ENCODE data around the gene CDKAL1. TPM values are rescaled to one million over a fixed set of nuclear protein-coding genes. Genes with fewer than 3 reads are reported as not detected.

The CDKAL1 gene
- total and polyA plus RNA-seq, 2 of the 8 experiments (the other 6 are each of a cell fraction or from before 2014, with no cell fraction given), result 8.4 to 24.6 TPM

DNA sequence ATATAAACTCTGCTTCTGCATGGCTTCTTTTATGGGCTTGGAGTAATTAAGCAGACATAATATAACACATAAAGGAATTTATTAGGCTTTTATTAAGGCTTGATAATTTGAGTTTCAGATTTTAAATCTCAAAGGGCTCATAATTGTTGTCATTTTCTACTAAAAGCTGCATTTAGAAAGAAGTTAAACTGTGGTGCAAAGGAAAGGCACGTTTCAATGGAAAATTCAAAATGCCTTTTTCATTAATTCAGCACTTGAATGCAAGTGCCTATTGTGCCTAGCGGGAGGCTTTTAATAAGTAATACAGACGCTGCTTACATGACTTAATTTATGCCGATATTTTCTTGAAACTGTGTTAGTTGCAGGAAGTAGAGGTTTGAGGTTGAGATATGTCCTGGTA, 627.5 kb downstream of the CDKAL1 start:
- Histone ChIP-seq H3K23ac (ENCODE audit: insufficient read length) (no peak overlapping the region), H3K27me3 (replicated peaks in 1 of 4; ENCODE audit: control insufficient read depth in 3 of 4, extremely low read depth in 1 of 4, insufficient read depth in 3 of 4, low read length in 3 of 4) (no peaks in the 10 kb centered on the region), H3K23me2 (ENCODE audit: low read depth, low read length) (no peaks in the 10 kb centered on the region), H2BK20ac (ENCODE audit: low read length) (no peak overlapping the region), H3K36me3 (ENCODE audit: control insufficient read depth in 2 of 4, insufficient read depth in 4 of 4, low read length in 3 of 4) (no peaks in the 10 kb centered on the region), H2BK15ac (ENCODE audit: low read length) (no peak overlapping the region), H3K9ac (replicated peaks in 1 of 4; ENCODE audit: extremely low read depth in 1 of 4, low read depth in 3 of 4, low read length in 3 of 4) (no peak overlapping the region), H2AK5ac (ENCODE audit: low read depth, low read length) (no peak overlapping the region), H2BK5ac (ENCODE audit: low read depth, low read length) (no peak overlapping the region), H3K56ac (replicated peaks; ENCODE audit: insufficient read length, low read depth, low read length) (no peak overlapping the region), H2AFZ (ENCODE audit: low read length) (no peak overlapping the region), H3K4me3 (ENCODE audit: extremely low read depth in 1 of 4, insufficient read depth in 2 of 4, low read depth in 3 of 4, low read length in 4 of 4) (no peak overlapping the region), H3K4me1 (replicated peaks in 1 of 4; ENCODE audit: control insufficient read depth in 3 of 4, insufficient read depth in 4 of 4, low read length in 3 of 4) (peaks cover 0 to 7% (median 0%) of the 10 kb centered on the region in 4 experiments; a peak in 1 of 7 replicates), H4K20me1 (replicated peaks in 1 of 2; ENCODE audit: control insufficient read depth in 1 of 2, insufficient read depth in 2 of 2, low read length in 2 of 2) (no peaks in the 10 kb centered on the region), H2BK12ac (ENCODE audit: low read depth, low read length) (no peak overlapping the region), H3K18ac (ENCODE audit: extremely low read depth, low read length) (no peak overlapping the region), H3K79me1 (ENCODE audit: low read depth, low read length) (no peaks in the 10 kb centered on the region), H3K4ac (replicated peaks; ENCODE audit: insufficient read length, low read depth, low read length) (no peak overlapping the region), H3K27ac (ENCODE audit: low read depth, low read length) (no peak overlapping the region), H2BK120ac (replicated peaks; ENCODE audit: low read depth, low read length) (no peak overlapping the region), H4K8ac (ENCODE audit: extremely low read depth, insufficient read depth, low read length) (no peak overlapping the region), H3K9me3 (ENCODE audit: insufficient read depth in 2 of 2, low read depth in 1 of 2, low read length in 1 of 2) (no peaks in the 10 kb centered on the region), H3K79me2 (ENCODE audit: control insufficient read depth in 1 of 2, insufficient read depth in 2 of 2, low read length in 2 of 2) (no peaks in the 10 kb centered on the region), H4K5ac (ENCODE audit: insufficient read length, low read depth, low read length) (no peak overlapping the region), H3K14ac (ENCODE audit: insufficient read length) (no peak overlapping the region), H3K4me2 (ENCODE audit: insufficient read depth in 1 of 2, low read depth in 2 of 2, low read length in 2 of 2) (no peak overlapping the region), H4K91ac (replicated peaks; ENCODE audit: insufficient read length, low read length) (no peak overlapping the region)
- ChIA-PET POLR2A (ENCODE audit: partially characterized antibody) (no interaction called here), CTCF (ENCODE audit: partially characterized antibody) (no interaction called here)
- TF ChIP-seq CTCF (IDR thresholded peaks at IDR 0.05; ENCODE audit: control extremely low read depth in 1 of 3, insufficient read depth in 1 of 3, low read depth in 1 of 3, low read length in 3 of 3) (no peak), CREB1 (IDR thresholded peaks at IDR 0.05) (no peak), ASH2L (IDR thresholded peaks at IDR 0.05; ENCODE audit: low read length) (no peak), KDM5A (IDR thresholded peaks at IDR 0.05; ENCODE audit: low read length) (no peak), SP1 (IDR thresholded peaks at IDR 0.05; ENCODE audit: low read depth, low read length) (no peak), CHD1 (IDR thresholded peaks at IDR 0.05; ENCODE audit: low read depth, low read length) (no peak), RXRA (IDR thresholded peaks at IDR 0.05; ENCODE audit: insufficient read depth, low read depth, low read length) (no peak), SIX5 (IDR thresholded peaks at IDR 0.05; ENCODE audit: low read depth, low read length) (no peak), JUN (IDR thresholded peaks at IDR 0.05; ENCODE audit: low read depth, low read length) (no peak), SIN3A (conservative IDR thresholded peaks at IDR 0.05 in 1 of 2, IDR thresholded peaks at IDR 0.05 in 1 of 2; ENCODE audit: low read depth in 1 of 2, low read length in 2 of 2) (no peak), SRF (IDR thresholded peaks at IDR 0.05; ENCODE audit: low read depth, low read length) (no peak), KDM4A (IDR thresholded peaks at IDR 0.05; ENCODE audit: low read depth, low read length, severe bottlenecking) (no peak), BACH1 (IDR thresholded peaks at IDR 0.05; ENCODE audit: low read length) (no peak)
- DNase-seq (ENCODE audit: low read depth in 1 of 2, low spot score in 2 of 2) (no peak), FAIRE-seq (no peak)
- 81% methylated on average over 4 of the region's 4 CpGs; no CpG with 5 or more reads in 1 of the 2 experiments for WGBS, 2 experiments (ENCODE audit: extremely low coverage in 1 of 2, insufficient coverage in 1 of 2, insufficient read length in 1 of 2, insufficient replicate concordance in 2 of 2, low coverage in 1 of 2, low lambda C conversion rate in 2 of 2, missing lambda C conversion rate in 1 of 2)

Measured in H1 (cell line).